ENCODE data around the gene PRPS1. TPM values are rescaled to one million over a fixed set of nuclear protein-coding genes. Genes with fewer than 3 reads are reported as not detected.

Gene PRPS1
- total and polyA plus RNA-seq, 2 experiments from 2014 or later, result 91.1 to 149 TPM

GRCh38 chrX:107579956-107580355 is 48.4 kb upstream of the PRPS1 start:
- Histone ChIP-seq H3K36me3 (ENCODE audit: insufficient read depth) (no peaks in the 10 kb centered on the region), H4K20me1 (replicated peaks; ENCODE audit: insufficient read depth) (no peaks in the 10 kb centered on the region), H3K4me1 (ENCODE audit: insufficient read depth) (no peaks in the 10 kb centered on the region), H3K9me2 (ENCODE audit: insufficient read depth) (no peaks in the 10 kb centered on the region), H3F3A (replicated peaks; ENCODE audit: low read depth) (no peaks in the 10 kb centered on the region), H3K27me3 (ENCODE audit: insufficient read depth) (no peaks in the 10 kb centered on the region), H3K4me3 (no peak overlapping the region), H3K4me2 (no peak overlapping the region), H3K27ac (ENCODE audit: low read depth) (no peak overlapping the region), H3K79me2 (replicated peaks; ENCODE audit: insufficient read depth) (no peaks in the 10 kb centered on the region), H2AFZ (no peak overlapping the region)
- Mint-ChIP-seq H3K4me3 (no peak overlapping the region), H3K36me3 (ENCODE audit: low read depth) (no peaks in the 10 kb centered on the region), H3K4me1 (no peaks in the 10 kb centered on the region), H3K27ac (no peak overlapping the region), H3K9me3 (peaks cover 3% of the 10 kb centered on the region; the same call in 1 of the 3 replicates), H3K27me3 (ENCODE audit: insufficient read depth, low read depth, poor library complexity) (no peaks in the 10 kb centered on the region)
- ATAC-seq, result no peak
- no peak for DNase-seq (ENCODE audit: low spot score)
- TF ChIP-seq ETS1 (IDR thresholded peaks at IDR 0.05) (no peak), EZH2phosphoT487 (IDR thresholded peaks at IDR 0.05; ENCODE audit: unreplicated experiment) (no peak), EZH2 (IDR thresholded peaks at IDR 0.05; ENCODE audit: low read depth, unreplicated experiment) (no peak), CTCF (conservative IDR thresholded peaks at IDR 0.05; ENCODE audit: low read depth in 2 of 2) (no peak), ZNF331 (CRISPR knock-in tag; IDR thresholded peaks at IDR 0.05; ENCODE audit: low read depth) (no peak), STAT1 (IDR thresholded peaks at IDR 0.05; ENCODE audit: unreplicated experiment) (no peak), ZNF114 (CRISPR knock-in tag; IDR thresholded peaks at IDR 0.05) (no peak), ZNF462 (CRISPR knock-in tag; IDR thresholded peaks at IDR 0.05) (no peak), REST (IDR thresholded peaks at IDR 0.05; ENCODE audit: unreplicated experiment) (no peak), CREB1 (CRISPR knock-in tag; IDR thresholded peaks at IDR 0.05; ENCODE audit: low read depth) (no peak), POLR2AphosphoS5 (IDR thresholded peaks at IDR 0.05; ENCODE audit: low read depth) (no peak), JUNB (IDR thresholded peaks at IDR 0.05; ENCODE audit: unreplicated experiment) (no peak), NANOG (IDR thresholded peaks at IDR 0.05; ENCODE audit: borderline replicate concordance) (no peak)
